OCI-LY7 (cell line): Measurements from ENCODE around the gene SUPT4H1.

Source experiments
- EZH2phosphoT487 ChIP-seq: fragments of 200-600 bp; sonication (generic); IDR thresholded peaks from 2 replicates; pipeline ENCODE4 v1.6.1; 2018; ENCODE audit warnings: low read depth, borderline replicate concordance, mild to moderate bottlenecking, mixed run types, antibody characterized with exemption, low read length, moderate library complexity, mixed read lengths
- TF ChIP-seq, protein P1 (sequence below): fragments of 200-600 bp; sonication (generic); conservative IDR thresholded peaks from 2 replicates; pipeline ENCODE4 v1.5.1; 2014; ENCODE audit warnings: mild to moderate bottlenecking, antibody characterized with exemption, low read length, moderate library complexity, mixed read lengths

DNA sequence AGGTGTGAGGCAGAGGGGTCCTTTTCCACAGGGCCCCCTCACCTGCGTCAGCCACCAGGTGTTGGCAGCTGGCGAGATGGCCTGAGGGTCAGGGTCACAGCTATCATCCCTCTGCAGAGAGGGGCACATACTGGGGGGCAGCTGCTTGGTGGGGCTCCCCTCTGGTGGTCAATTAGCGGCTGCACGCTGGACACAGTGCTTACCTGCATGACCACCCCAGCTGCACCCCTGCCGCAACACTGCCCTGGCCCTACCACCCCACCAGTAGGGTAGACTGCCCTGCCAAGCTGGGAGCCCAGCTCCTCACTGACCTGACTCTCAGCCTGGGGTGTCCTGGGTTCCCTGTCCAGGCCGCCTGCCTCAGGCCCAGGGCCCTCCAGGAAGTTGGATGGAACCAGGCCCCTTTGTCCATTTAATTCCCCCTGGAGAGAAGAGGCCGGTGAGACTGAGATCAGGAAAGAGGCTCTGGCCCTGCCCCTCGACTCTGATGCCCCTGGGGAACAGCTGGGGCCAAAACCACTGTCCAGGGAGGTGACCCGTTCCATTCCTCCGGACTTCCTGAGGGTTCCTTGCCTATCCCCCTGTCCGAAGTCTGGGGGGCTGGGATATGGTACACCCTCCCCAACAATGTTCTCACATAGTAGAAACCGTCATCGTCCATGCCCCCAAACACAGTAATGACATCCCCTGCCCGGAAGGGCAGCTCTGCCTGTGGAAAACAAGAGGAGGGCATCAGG lies 47.1 kb downstream of the SUPT4H1 start:
- TF ChIP-seq, protein P1, sequence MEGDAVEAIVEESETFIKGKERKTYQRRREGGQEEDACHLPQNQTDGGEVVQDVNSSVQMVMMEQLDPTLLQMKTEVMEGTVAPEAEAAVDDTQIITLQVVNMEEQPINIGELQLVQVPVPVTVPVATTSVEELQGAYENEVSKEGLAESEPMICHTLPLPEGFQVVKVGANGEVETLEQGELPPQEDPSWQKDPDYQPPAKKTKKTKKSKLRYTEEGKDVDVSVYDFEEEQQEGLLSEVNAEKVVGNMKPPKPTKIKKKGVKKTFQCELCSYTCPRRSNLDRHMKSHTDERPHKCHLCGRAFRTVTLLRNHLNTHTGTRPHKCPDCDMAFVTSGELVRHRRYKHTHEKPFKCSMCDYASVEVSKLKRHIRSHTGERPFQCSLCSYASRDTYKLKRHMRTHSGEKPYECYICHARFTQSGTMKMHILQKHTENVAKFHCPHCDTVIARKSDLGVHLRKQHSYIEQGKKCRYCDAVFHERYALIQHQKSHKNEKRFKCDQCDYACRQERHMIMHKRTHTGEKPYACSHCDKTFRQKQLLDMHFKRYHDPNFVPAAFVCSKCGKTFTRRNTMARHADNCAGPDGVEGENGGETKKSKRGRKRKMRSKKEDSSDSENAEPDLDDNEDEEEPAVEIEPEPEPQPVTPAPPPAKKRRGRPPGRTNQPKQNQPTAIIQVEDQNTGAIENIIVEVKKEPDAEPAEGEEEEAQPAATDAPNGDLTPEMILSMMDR = no peak
- no peak for TF ChIP-seq EZH2phosphoT487
